Hepatocyte (in vitro differentiated cells): ENCODE results near the gene NR2F6. TPM values are rescaled to one million over a fixed set of nuclear protein-coding genes. Genes with fewer than 3 reads are reported as not detected.

Experiments used
- DNase-seq: peaks from one replicate; pipeline ENCODE4 v3.0.0-alpha.2; 2016; ENCODE audit warnings: low spot score
- H2AFZ ChIP-seq: fragments of 200-600 bp; sonication (generic); 2 replicates; pipeline ENCODE4 v1.6.0; 2016; ENCODE audit warnings: antibody characterized with exemption, mild to moderate bottlenecking
- H3K27ac ChIP-seq: fragments of 200-600 bp; sonication (generic); 2 replicates; pipeline ENCODE4 v1.5.1; 2016; ENCODE audit warnings: mild to moderate bottlenecking
- H3K27me3 ChIP-seq: fragments of 200-600 bp; sonication (generic); 2 replicates; pipeline ENCODE4 v1.6.1; 2016
- H3K36me3 ChIP-seq: fragments of 200-600 bp; sonication (generic); replicated peaks from 2 replicates; pipeline ENCODE4 v1.5.1; 2016; ENCODE audit warnings: low read depth; ENCODE audit not compliant: insufficient read depth
- H3K4me1 ChIP-seq: fragments of 200-600 bp; sonication (generic); 2 replicates; pipeline ENCODE4 v1.5.1; 2016; ENCODE audit warnings: mild to moderate bottlenecking, moderate library complexity; ENCODE audit not compliant: insufficient read depth
- H3K4me2 ChIP-seq: fragments of 200-600 bp; sonication (generic); 2 replicates; pipeline ENCODE4 v1.6.0; 2016
- H3K4me3 ChIP-seq: fragments of 200-600 bp; sonication (generic); 2 replicates; pipeline ENCODE4 v1.5.1; 2016; ENCODE audit warnings: mild to moderate bottlenecking
- H3K79me2 ChIP-seq: fragments of 200-600 bp; sonication (generic); 2 replicates; pipeline ENCODE4 v1.6.0; 2017; ENCODE audit warnings: mild to moderate bottlenecking
- H3K9me2 ChIP-seq: fragments of 200-600 bp; sonication (generic); replicated peaks from 2 replicates; pipeline ENCODE4 v1.6.0; 2017; ENCODE audit warnings: mild to moderate bottlenecking; ENCODE audit not compliant: insufficient read depth
- H3K9me3 ChIP-seq: fragments of 200-600 bp; sonication (generic); 2 replicates; pipeline ENCODE4 v1.5.1; 2016; ENCODE audit warnings: low read depth, mild to moderate bottlenecking
- H4K20me1 ChIP-seq: fragments of 200-600 bp; sonication (generic); 2 replicates; pipeline ENCODE4 v1.6.0; 2016; ENCODE audit warnings: mild to moderate bottlenecking; ENCODE audit not compliant: insufficient read depth, poor library complexity, severe bottlenecking
- CTCF ChIP-seq: fragments of 200-600 bp; sonication (generic); IDR thresholded peaks from 2 replicates; pipeline ENCODE4 v1.5.1; 2016; ENCODE audit warnings: antibody characterized with exemption, mild to moderate bottlenecking; ENCODE audit not compliant: poor library complexity
- EZH2 ChIP-seq: fragments of 200-600 bp; sonication (generic); IDR thresholded peaks from 2 replicates; pipeline ENCODE4 v1.6.1; 2016; ENCODE audit warnings: antibody characterized with exemption, mild to moderate bottlenecking, borderline replicate concordance
- EZH2phosphoT487 ChIP-seq: fragments of 200-600 bp; sonication (generic); IDR thresholded peaks from one replicate; pipeline ENCODE4 v1.6.1; 2018; ENCODE audit warnings: antibody characterized with exemption, mild to moderate bottlenecking, low read depth, moderate library complexity; ENCODE audit not compliant: unreplicated experiment, severe bottlenecking
- WGBS: methylation state at CpG from one replicate; pipeline ENCODE4 v1.1.6; 2016; ENCODE audit warnings: low lambda C conversion rate; ENCODE audit errors: missing lambda C conversion rate; 5-methylcytosine and 5-hydroxymethylcytosine counted together
- polyA plus RNA-seq: library from polyadenylated mRNA; unstranded; fragments of >200 nt; fragmentation: Nextera tagmentation; extraction: Ambion mirVana; gene quantifications from 2 replicates; pipeline ENCODE4 v1.2.1, GENCODE V29; 2016
- total RNA-seq: library from RNA; depleted of rRNA; stranded (reverse); fragments of >200 nt; gene quantifications from 2 replicates; pipeline ENCODE4 v1.2.3, GENCODE V29; 2014

NR2F6 gene
- total and polyA plus RNA-seq, 2 experiments from 2014 or later = 116 to 169 TPM

- WGBS = 97% methylated on average over 24 of the region's 25 CpGs
- no peak for DNase-seq
These were observed 13.5 kb downstream of the NR2F6 start for GRCh38 chr19:17232258-17232657.

DNA sequence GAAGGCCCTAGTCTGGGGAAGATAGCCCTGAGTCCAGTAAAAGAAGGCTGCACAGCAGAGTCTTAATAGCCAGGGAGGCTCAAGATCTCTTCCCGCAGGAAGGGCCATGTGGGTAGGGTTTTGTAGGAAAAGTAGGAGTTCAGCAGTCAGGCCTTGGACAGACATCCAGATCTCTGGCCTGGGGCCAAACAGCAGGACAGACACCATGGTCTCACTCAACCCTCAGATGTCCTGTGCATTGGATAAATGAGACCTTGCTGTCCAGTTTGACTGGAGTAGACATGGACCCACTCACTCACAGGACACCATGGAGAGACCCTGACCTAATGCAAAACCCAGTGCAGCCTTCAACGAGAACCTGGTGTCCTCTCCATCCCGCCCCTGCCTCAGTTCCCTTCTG is 15.8 kb downstream of the NR2F6 start:
- Histone ChIP-seq H3K27me3 (no peaks in the 10 kb centered on the region), H3K27ac (no peak overlapping the region), H4K20me1 (peaks cover 14% of the 10 kb centered on the region), H3K9me2 (no peaks in the 10 kb centered on the region), H3K4me3 (no peak overlapping the region), H2AFZ (no peak overlapping the region), H3K79me2 (peaks cover 30% of the 10 kb centered on the region), H3K36me3 (no peaks in the 10 kb centered on the region), H3K4me1 (peaks cover 12% of the 10 kb centered on the region), H3K4me2 (no peak overlapping the region), H3K9me3 (no peaks in the 10 kb centered on the region)
- TF ChIP-seq EZH2 (no peak), CTCF (no peak), EZH2phosphoT487 (no peak)
- peak; percentile 7 for DNase-seq
- WGBS = 97% methylated on average over 3 of the region's 3 CpGs

More at GRCh38 chr19:17232258-17232657, 13.5 kb downstream of the NR2F6 start:
- H3K9me3 ChIP-seq = no peaks in the 10 kb centered on the region
- no peak overlapping the region for H3K4me3 ChIP-seq
- H3K79me2 ChIP-seq = peaks cover 37% of the 10 kb centered on the region
- H3K4me2 ChIP-seq = no peak overlapping the region
- H3K27ac ChIP-seq = no peak overlapping the region
- H3K9me2 ChIP-seq = no peaks in the 10 kb centered on the region
- no peaks in the 10 kb centered on the region for H3K36me3 ChIP-seq
- no peaks in the 10 kb centered on the region for H3K27me3 ChIP-seq
- no peak overlapping the region for H2AFZ ChIP-seq
- H3K4me1 ChIP-seq = peaks cover 27% of the 10 kb centered on the region
- TF ChIP-seq CTCF = no peak
- no peak for TF ChIP-seq EZH2phosphoT487
- TF ChIP-seq EZH2 = no peak
- peaks cover 27% of the 10 kb centered on the region for H4K20me1 ChIP-seq

DNA sequence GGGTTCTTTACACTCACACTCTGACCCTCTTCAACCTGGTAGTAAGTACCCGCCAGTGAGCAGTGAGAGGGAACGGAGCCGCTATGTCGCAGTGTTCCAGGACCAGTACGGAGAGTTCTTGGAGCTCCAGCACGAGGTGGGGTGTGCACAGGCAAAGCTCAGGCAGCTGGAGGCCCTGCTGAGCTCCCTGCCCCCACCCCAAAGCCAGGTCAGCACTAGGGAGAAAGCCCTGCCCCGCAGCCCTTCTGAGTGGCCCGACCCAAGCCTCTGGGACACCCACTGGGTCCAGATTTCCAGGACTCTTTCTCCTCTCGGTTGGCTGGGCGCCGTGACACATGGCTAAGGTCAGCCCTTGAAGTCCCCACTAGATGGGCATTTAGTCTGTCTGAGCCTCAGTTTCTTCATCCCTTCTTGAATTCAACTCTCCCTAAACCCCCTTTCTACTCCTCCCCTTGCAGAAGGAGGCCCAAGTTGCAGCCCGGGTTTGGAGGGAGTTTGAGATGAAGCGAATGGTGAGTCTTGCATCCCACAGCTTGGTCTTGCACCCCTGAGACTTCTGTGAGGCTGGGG is 17.8 kb downstream of the NR2F6 start:
- H3K9me3 ChIP-seq = no peaks in the 10 kb centered on the region
- H3K27ac ChIP-seq = no peak overlapping the region
- H3K9me2 ChIP-seq = no peaks in the 10 kb centered on the region
- no peak for TF ChIP-seq CTCF
- TF ChIP-seq EZH2 = no peak
- no peak for TF ChIP-seq EZH2phosphoT487
- H3K4me1 ChIP-seq = peaks cover 10% of the 10 kb centered on the region
- 59% methylated on average over 13 of the region's 13 CpGs for WGBS
- peak; percentile 40 for DNase-seq
- H3K27me3 ChIP-seq = no peaks in the 10 kb centered on the region
- H3K4me3 ChIP-seq = no peak overlapping the region
- peaks cover 12% of the 10 kb centered on the region for H3K79me2 ChIP-seq
- peak overlapping the region; percentile 96 for H3K4me2 ChIP-seq
- no peaks in the 10 kb centered on the region for H3K36me3 ChIP-seq
- no peak overlapping the region for H2AFZ ChIP-seq
- no peaks in the 10 kb centered on the region for H4K20me1 ChIP-seq
